HG02973 (cell line): ENCODE measurements around the gene NTN4.
"Not testable (repeated sequence)": the region's sequence is repeated elsewhere in the genome, so short reads cannot be mapped to it uniquely, and the experiment has no call there.

Experiments
- ATAC-seq: cut with Tn5 transposase; IDR thresholded peaks from one replicate; pipeline ENCODE4 v1.9.1; 2021; ENCODE audit warnings: moderate library complexity; ENCODE audit not compliant: unreplicated experiment

NTN4 gene

GRCh38 chr12:95796982-95797289 is 6.4 kb upstream of the NTN4 start:
- ATAC-seq: no peak

GRCh38 chr12:95796225-95796981 is 5.8 kb upstream of the NTN4 start:
- no peak for ATAC-seq

DNA sequence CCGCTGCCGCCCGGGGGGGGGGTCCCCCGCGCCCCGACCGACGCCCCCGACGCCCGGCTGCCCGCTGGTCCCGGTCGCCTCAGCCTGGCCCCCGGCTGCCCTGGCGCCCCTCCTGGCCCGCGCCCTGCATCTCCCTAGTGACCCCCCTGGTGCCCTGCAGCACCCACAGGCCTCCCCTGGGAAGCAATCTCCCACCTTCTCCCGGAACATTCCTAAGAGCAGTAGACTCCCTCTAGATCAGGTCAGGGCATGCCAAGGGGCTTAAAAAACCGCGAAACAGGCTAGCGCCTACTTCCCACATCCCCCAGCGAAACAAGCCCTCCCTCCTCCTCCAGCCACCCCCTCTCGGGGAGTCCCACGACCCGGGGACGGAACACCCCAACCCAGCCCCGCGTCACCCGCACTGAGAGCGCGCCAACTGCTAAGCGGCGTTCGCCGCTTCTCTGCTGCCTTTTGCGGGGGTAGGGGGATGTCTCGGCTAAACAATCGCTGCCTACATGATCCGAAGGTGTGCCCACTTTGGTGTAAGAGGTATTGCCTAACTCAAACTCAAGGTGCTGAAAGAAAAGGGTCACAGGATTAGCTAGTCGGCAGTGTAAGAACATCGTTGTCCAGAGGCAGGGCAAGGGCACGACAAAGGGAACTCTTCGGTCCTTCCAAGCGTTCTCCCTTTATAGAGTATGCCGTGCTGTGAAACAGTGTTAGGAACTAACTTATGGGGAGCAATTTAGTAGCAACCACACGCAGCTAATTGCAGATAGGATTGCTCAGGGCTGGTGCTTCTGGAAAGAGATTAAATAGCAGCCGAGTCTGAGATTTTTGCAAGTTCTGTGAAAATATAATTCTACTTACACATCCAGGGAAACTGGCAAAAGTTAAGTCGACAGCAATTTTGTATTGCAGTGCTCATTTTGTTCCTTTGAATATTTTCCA is 619 bp upstream of the NTN4 start:
- no peak for ATAC-seq

DNA sequence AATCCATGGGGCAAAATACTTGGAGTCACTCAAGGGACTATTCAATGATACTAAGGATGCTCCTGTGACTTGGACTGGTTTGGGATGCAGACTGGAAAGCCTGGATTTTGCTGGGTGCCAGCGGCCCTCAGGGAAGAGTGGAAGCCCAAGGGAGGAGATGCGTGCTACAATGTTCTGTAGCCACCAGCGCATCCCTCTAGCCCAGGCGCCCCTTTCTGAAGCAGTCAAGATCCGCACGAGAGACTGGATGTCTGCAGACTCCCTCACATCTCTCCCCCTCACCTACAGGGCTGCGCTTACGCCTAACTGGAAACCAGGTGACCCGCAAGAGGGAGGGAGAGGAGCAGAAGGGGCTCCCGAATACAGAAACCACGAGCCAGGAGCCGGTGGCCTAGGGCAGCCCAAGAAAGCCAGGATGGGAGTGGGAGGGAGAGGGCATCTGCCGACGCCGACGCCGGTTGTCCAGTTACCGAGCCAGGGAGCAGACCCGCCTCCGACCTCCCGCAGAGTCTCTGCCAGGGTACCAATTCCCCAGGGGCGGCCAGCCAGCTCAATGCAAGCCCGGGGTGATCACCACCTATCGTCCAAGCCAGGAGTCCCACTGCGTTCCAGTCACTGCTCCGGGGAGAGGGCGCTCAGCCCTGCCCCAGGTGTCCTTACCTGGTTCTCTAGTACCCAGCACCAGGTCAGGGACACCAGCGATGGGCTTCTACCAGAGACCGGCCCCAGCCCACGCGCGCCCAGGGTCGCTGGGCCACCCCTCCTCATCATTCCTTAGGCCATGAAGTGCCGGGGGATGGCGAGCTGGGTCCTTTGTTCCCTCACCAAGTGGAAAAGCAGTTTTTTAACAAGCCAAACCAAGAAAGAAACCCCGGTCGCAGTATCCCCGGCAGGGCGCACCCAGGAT is 1.2 kb downstream of the NTN4 start:
- ATAC-seq: no peak

GRCh38 chr12:95788637-95789036 is 1.9 kb downstream of the NTN4 start:
- no peak for ATAC-seq

- ATAC-seq: no peak
These were observed 3.2 kb downstream of the NTN4 start for GRCh38 chr12:95787274-95787818.

GRCh38 chr12:95784915-95785314 is 5.6 kb downstream of the NTN4 start:
- no peak for ATAC-seq

- no peak for ATAC-seq
These were observed 6.3 kb downstream of the NTN4 start for GRCh38 chr12:95784286-95784685.

DNA sequence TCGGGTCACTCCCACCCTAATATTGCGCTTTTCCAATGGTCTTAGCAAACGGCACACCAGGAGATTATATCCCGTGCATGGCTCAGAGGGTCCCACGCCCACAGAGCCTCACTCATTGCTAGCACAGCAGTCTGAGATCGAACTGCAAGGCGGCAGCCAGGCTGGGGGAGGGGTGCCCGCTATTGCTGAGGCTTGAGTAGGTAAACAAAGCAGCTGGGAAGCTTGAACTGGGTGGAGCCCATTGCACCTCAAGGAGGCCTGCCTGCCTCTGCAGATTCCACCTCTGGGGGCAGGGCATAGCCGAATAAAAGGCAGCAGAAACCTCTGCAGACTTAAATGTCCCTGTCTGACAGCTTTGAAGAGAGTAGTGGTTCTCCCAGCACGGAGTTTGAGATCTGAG is 15.1 kb downstream of the NTN4 start:
- not testable (repeated sequence) for ATAC-seq

- ATAC-seq: no peak
These were observed 16.1 kb downstream of the NTN4 start for GRCh38 chr12:95774311-95775045.

DNA sequence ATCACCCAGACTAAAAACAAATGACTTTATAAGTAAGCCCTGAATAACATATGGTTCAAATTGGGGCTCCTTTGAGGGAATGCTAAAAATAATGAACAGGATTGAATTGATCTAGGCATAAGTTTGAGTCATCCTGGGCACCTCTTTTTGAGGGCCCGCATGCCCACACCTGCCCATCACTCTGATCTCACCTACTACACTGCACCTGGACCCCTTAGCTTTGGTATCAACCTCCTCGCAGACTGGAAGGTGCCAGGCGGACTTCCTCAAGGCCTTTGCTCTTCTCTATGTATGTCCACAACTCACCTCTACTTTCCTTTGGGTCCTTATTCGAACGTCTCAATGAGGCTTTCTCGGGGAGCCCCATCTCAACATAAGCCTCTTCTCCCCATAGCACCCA is 17.2 kb downstream of the NTN4 start:
- ATAC-seq: no peak

- ATAC-seq: no peak
These were observed 22.9 kb downstream of the NTN4 start for GRCh38 chr12:95767703-95768102.

DNA sequence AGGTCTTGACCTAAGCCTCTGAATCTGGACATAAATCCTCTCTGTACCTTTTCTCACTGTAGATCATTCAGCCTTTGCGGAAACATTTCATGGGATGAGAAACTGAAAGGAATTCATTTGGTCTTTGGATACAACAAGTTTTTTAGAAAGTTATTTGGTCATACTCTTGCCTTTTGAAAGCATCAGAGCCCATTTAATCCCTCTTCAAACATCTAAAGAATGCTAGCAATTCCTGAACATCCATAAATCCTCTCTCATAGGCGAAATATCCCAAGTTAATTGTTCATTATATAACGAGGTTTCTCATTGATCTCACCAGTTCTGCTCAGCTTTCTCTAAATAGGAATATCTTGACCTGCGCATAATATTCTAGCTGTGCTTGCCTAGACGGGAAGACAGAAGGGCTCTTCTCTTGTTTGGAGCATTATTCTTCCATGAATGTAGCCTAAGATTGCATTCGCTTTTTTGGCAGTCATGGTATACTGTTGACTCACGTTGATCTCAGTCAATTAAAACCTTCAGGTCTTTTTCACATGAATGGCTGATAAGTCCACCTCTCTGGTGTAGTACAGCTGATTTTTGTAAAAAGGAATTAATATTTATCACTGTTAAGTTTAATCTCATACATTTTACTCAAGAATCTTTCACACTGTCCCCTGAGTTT is 24.1 kb downstream of the NTN4 start:
- no peak for ATAC-seq

DNA sequence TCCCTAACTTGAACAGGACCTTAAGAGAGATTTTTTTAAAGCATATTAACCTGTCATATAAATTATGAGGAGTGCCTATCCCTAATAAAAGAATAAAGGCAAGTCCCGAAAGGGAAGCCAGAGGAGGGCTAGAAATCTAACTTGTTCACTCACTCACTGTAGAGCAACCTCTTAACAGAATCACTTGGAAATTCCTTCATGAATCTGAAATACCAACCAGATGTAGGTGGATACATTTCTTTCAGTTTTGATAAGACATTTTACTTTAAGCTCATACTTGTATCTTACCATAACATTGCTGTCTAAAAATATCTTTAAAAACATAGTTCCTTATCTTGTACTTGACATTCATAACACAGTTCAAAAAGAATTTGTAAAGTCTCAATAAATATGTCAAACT is 25.7 kb downstream of the NTN4 start:
- no peak for ATAC-seq

DNA sequence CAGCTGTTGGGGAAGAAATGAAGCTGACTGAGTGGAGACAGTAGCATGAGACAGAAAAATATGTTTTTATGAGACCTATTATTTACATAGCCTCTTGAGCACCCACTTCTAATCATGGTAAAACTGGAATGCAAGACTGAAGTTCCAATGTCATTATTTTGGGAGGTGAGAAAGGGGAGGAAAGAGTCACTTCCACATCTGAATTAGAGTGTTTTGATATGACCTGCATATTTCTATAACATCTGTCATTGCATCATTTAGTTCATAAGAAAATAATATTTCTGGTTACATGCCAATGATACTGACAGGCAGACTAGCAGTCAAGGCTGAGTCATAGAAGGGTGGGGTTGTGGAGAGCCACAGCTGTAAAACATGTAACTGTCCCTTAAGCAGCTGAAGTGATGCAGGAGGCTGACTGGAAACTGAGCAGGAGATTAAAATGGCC is 26.7 kb downstream of the NTN4 start:
- ATAC-seq: no peak

GRCh38 chr12:95762123-95762785 is 28.3 kb downstream of the NTN4 start:
- ATAC-seq: no peak

GRCh38 chr12:95760371-95760770 is 30.2 kb downstream of the NTN4 start:
- ATAC-seq: no peak

- no peak for ATAC-seq
These were observed 30.8 kb downstream of the NTN4 start for GRCh38 chr12:95759718-95760117.

DNA sequence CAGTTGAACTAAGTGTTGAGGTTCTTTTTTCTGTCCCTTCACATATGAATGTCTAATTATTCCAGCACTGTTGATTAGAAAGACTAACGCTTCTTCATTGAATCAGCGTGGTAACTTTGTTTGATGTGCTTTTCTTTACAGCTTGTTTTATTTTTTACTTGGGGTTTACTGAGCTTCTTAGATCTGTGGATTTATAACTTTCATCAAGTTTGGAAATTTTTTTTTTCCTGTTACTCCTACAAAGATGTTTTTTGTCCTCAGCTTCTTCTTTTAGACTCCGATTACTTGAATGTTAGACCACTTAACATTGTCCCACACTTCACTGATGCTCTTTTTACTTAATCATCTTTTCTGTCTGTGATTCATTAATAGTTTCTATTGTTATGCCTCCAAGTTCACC is 31.5 kb downstream of the NTN4 start:
- no peak for ATAC-seq
